ENCODE results near the gene C2CD2.

C2CD2 gene

DNA sequence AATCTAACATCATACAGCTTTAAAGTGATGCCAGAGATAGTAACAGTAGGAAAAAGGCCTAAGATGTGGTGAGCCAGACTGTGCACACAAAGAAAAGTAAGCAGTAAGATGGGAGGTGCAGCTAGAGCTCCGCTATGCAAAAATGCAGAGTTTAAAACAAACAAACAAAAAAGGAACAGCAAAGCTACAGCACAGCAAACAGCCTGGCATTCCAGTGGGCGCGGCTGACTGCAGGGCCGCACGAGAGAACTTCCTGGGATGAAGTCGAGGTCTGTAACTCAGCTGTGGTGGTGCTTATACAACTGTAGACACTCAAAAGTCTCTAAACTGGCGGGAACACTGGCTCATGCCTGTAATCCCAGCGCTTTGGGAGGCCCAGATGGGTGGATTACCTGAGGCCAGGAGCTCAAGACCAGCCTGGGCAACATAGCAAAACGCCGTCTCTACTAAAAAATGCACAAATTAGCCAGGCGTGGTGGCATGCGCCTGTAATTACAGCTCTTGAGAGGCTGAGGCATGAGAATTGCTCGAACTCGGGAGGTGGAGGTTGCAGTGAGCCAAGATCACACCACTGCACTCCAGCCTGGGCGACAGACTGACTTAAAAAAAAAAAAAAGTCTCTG lies 104.7 kb downstream of the C2CD2 start:
- 85% methylated on average over 15 of the region's 15 CpGs for WGBS
- H3K27me3 ChIP-seq (ENCODE audit: insufficient read depth, low read length) = no peaks in the 10 kb centered on the region

GRCh38 chr21:41848533-41848932 lies 105.3 kb downstream of the C2CD2 start:
- Histone ChIP-seq H3K4me1 (ENCODE audit: insufficient read depth, low read length) (no peaks in the 10 kb centered on the region), H3K9me3 (ENCODE audit: insufficient read depth, low read depth, low read length) (no peaks in the 10 kb centered on the region), H3K36me3 (ENCODE audit: insufficient read depth, low read length) (peaks cover 11% of the 10 kb centered on the region; the same call in 1 of the 2 replicates), H3K27me3 (ENCODE audit: insufficient read depth, low read length) (no peaks in the 10 kb centered on the region), H3K9ac (ENCODE audit: low read depth, low read length) (no peak overlapping the region), H3K27ac (ENCODE audit: low read depth, low read length) (no peak overlapping the region), H3K4me3 (ENCODE audit: low read length) (no peak overlapping the region)
- WGBS = 85% methylated on average over 8 of the region's 8 CpGs

More for the DNA sequence above, 104.7 kb downstream of the C2CD2 start:
- no peaks in the 10 kb centered on the region for H3K9me3 ChIP-seq (ENCODE audit: insufficient read depth, low read depth, low read length)
- no peak overlapping the region for H3K9ac ChIP-seq (ENCODE audit: low read depth, low read length)
- no peak overlapping the region for H3K27ac ChIP-seq (ENCODE audit: low read depth, low read length)
- no peaks in the 10 kb centered on the region for H3K4me1 ChIP-seq (ENCODE audit: insufficient read depth, low read length)
- H3K36me3 ChIP-seq (ENCODE audit: insufficient read depth, low read length) = peaks cover 14% of the 10 kb centered on the region; the same call in 1 of the 2 replicates
- no peak overlapping the region for H3K4me3 ChIP-seq (ENCODE audit: low read length)

GRCh38 chr21:41847066-41847804 lies 106.6 kb downstream of the C2CD2 start:
- Histone ChIP-seq H3K27ac (ENCODE audit: low read depth, low read length) (no peak overlapping the region), H3K4me1 (ENCODE audit: insufficient read depth, low read length) (no peaks in the 10 kb centered on the region)
- 89% methylated on average over 21 of the region's 21 CpGs for WGBS

GRCh38 chr21:41846536-41846935 lies 107.3 kb downstream of the C2CD2 start:
- H3K9ac ChIP-seq (ENCODE audit: low read depth, low read length) = no peak overlapping the region
- H3K36me3 ChIP-seq (ENCODE audit: insufficient read depth, low read length) = peaks cover 2% of the 10 kb centered on the region; the same call in 1 of the 2 replicates
- no peaks in the 10 kb centered on the region for H3K4me1 ChIP-seq (ENCODE audit: insufficient read depth, low read length)
- H3K27me3 ChIP-seq (ENCODE audit: insufficient read depth, low read length) = no peaks in the 10 kb centered on the region
- no peaks in the 10 kb centered on the region; the same call in 1 of the 2 replicates for H3K9me3 ChIP-seq (ENCODE audit: insufficient read depth, low read depth, low read length)
- no peak overlapping the region for H3K27ac ChIP-seq (ENCODE audit: low read depth, low read length)
- no peak overlapping the region for H3K4me3 ChIP-seq (ENCODE audit: low read length)
- 94% methylated on average over 7 of the region's 7 CpGs for WGBS

More at GRCh38 chr21:41847066-41847804, 106.6 kb downstream of the C2CD2 start:
- Histone ChIP-seq H3K27me3 (ENCODE audit: insufficient read depth, low read length) (no peaks in the 10 kb centered on the region), H3K9me3 (ENCODE audit: insufficient read depth, low read depth, low read length) (no peaks in the 10 kb centered on the region), H3K36me3 (ENCODE audit: insufficient read depth, low read length) (peaks cover 4% of the 10 kb centered on the region; the same call in 1 of the 2 replicates), H3K4me3 (ENCODE audit: low read length) (no peak overlapping the region), H3K9ac (ENCODE audit: low read depth, low read length) (no peak overlapping the region)

GRCh38 chr21:41846033-41846317 lies 107.8 kb downstream of the C2CD2 start:
- no peaks in the 10 kb centered on the region for H3K27me3 ChIP-seq (ENCODE audit: insufficient read depth, low read length)
- peaks cover 6% of the 10 kb centered on the region for H3K9me3 ChIP-seq (ENCODE audit: insufficient read depth, low read depth, low read length)
- no peak overlapping the region for H3K4me3 ChIP-seq (ENCODE audit: low read length)
- no peaks in the 10 kb centered on the region for H3K4me1 ChIP-seq (ENCODE audit: insufficient read depth, low read length)
- no peak overlapping the region for H3K27ac ChIP-seq (ENCODE audit: low read depth, low read length)
- H3K9ac ChIP-seq (ENCODE audit: low read depth, low read length) = no peak overlapping the region
- 92% methylated on average over 6 of the region's 6 CpGs for WGBS
- peaks cover 8% of the 10 kb centered on the region; the same call in 1 of the 2 replicates for H3K36me3 ChIP-seq (ENCODE audit: insufficient read depth, low read length)

GRCh38 chr21:41845310-41846032 lies 108.3 kb downstream of the C2CD2 start:
- no peak overlapping the region for H3K27ac ChIP-seq (ENCODE audit: low read depth, low read length)

DNA sequence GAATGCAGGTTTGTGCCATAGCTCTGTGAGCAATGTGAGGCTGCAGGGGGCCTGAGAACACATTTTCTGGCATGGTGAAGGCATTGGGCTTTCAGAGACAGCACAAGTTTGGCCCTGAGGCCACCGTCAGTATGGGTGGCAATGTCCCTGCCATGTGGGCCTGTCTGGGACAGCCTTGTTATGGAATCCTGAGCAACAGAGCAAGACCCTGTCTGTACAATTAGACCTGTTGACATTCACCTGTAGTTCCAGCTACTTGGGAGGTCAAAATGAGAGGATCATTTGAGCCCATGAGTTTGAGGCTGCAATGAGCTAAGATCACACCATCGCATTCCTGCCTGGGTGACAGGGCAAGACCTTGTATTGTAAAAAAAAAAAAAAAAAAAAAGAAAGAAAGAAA lies 110.2 kb downstream of the C2CD2 start:
- Histone ChIP-seq H3K36me3 (ENCODE audit: insufficient read depth, low read length) (peaks cover 9% of the 10 kb centered on the region; the same call in 1 of the 2 replicates), H3K4me3 (ENCODE audit: low read length) (no peak overlapping the region), H3K4me1 (ENCODE audit: insufficient read depth, low read length) (no peaks in the 10 kb centered on the region), H3K27ac (ENCODE audit: low read depth, low read length) (no peak overlapping the region), H3K9me3 (ENCODE audit: insufficient read depth, low read depth, low read length) (peaks cover 9% of the 10 kb centered on the region), H3K27me3 (ENCODE audit: insufficient read depth, low read length) (no peaks in the 10 kb centered on the region), H3K9ac (ENCODE audit: low read depth, low read length) (no peak overlapping the region)
- WGBS = 94% methylated on average over 2 of the region's 2 CpGs

More at GRCh38 chr21:41845310-41846032, 108.3 kb downstream of the C2CD2 start:
- Histone ChIP-seq H3K4me1 (ENCODE audit: insufficient read depth, low read length) (no peaks in the 10 kb centered on the region), H3K9me3 (ENCODE audit: insufficient read depth, low read depth, low read length) (peaks cover 9% of the 10 kb centered on the region), H3K27me3 (ENCODE audit: insufficient read depth, low read length) (no peaks in the 10 kb centered on the region), H3K4me3 (ENCODE audit: low read length) (no peak overlapping the region), H3K9ac (ENCODE audit: low read depth, low read length) (no peak overlapping the region), H3K36me3 (ENCODE audit: insufficient read depth, low read length) (peaks cover 9% of the 10 kb centered on the region; the same call in 1 of the 2 replicates)
- WGBS = 91% methylated on average over 21 of the region's 21 CpGs

DNA sequence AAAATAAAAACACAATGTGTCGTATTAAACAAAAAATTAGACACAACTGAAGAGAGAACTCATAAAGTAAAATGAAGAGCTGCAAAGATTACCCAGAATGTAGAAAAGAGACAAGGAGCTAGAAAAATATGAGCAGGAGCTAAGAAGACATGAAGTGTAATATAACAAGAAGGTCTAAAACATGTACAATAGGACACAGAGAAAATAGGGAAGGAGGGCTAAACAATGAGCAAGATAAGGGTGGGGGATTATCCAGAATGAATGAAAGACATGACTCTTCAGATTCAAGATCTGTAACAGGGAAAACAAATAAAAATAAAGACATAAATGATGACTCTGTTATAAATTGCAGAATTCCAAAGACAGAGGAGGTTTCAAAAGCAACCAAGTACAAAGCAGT lies 112.9 kb downstream of the C2CD2 start:
- Histone ChIP-seq H3K36me3 (ENCODE audit: insufficient read depth, low read length) (peaks cover 19% of the 10 kb centered on the region; the same call in 1 of the 2 replicates), H3K9me3 (ENCODE audit: insufficient read depth, low read depth, low read length) (peaks cover 9% of the 10 kb centered on the region), H3K9ac (ENCODE audit: low read depth, low read length) (no peak overlapping the region), H3K27me3 (ENCODE audit: insufficient read depth, low read length) (no peaks in the 10 kb centered on the region), H3K4me1 (ENCODE audit: insufficient read depth, low read length) (peaks cover 9% of the 10 kb centered on the region), H3K27ac (ENCODE audit: low read depth, low read length) (no peak overlapping the region), H3K4me3 (ENCODE audit: low read length) (no peak overlapping the region)
- 83% methylated on average over 1 of the region's 1 CpG for WGBS

DNA sequence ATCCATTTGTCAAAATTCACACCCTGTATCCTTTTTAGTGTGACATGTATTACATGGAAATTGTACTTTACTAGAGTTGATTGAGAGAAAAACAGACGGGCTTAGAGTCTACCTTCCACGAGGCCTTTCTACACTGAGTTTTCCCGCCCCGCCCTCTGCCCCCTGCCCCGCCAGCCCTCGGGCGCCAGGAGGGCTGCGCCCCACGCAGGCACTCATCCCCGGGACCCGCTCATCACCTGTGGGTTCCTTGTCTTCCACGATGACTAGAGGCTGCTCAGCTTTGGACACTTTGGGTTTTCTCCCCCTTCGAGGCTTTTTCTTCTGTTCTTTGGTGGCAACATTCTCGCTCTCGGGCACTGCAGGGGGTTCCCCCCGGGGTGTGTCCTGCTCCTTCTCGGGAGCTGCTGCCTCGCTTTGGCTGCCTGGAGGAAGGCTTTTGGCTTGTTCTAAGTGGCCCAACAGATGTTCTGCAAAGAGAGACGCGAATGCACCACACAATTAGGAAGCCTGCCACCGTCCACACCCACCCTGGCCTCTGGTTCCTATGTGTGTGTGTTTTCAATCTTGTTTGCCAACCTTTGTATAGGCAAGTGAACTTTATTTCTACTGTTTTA lies 114.3 kb downstream of the C2CD2 start:
- H3K27ac ChIP-seq (ENCODE audit: low read depth, low read length) = no peak overlapping the region

DNA sequence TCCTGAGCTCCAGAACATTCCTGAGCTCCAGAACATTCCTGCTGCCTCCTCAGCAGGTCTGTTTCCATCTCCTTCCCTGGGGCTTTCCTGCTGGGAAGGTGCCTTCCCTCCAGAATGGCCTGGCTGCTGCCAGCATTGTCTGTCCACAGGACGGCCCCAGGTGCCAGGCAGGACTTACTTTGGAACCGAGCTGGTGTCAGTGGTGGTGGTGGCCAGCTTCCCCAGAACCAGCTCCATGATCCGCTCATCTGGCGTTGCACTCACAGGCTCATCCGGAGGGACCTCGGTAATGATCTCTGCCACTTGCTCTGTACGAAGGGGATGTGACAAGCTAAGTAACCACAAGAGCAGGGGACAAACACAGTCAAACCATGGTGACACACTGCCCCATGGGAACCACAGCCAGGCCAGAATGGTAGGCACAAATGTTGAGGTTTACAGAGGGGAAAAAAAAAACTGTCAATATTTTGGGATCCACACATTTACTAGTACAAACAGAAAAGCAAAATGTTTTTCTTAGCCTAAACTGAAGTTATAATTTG lies 116.0 kb downstream of the C2CD2 start:
- H3K9ac ChIP-seq (ENCODE audit: low read depth, low read length) = no peak overlapping the region
- 92% methylated on average over 7 of the region's 7 CpGs for WGBS

More for the DNA sequence above, 114.3 kb downstream of the C2CD2 start:
- Histone ChIP-seq H3K4me3 (ENCODE audit: low read length) (no peak overlapping the region), H3K4me1 (ENCODE audit: insufficient read depth, low read length) (peaks cover 15% of the 10 kb centered on the region), H3K9ac (ENCODE audit: low read depth, low read length) (no peak overlapping the region), H3K27me3 (ENCODE audit: insufficient read depth, low read length) (no peaks in the 10 kb centered on the region), H3K36me3 (ENCODE audit: insufficient read depth, low read length) (peaks cover 19% of the 10 kb centered on the region; the same call in 1 of the 2 replicates), H3K9me3 (ENCODE audit: insufficient read depth, low read depth, low read length) (peaks cover 9% of the 10 kb centered on the region)
- WGBS = 90% methylated on average over 20 of the region's 21 CpGs

More for the DNA sequence above, 116.0 kb downstream of the C2CD2 start:
- Histone ChIP-seq H3K36me3 (ENCODE audit: insufficient read depth, low read length) (peaks cover 19% of the 10 kb centered on the region; the same call in 1 of the 2 replicates), H3K27me3 (ENCODE audit: insufficient read depth, low read length) (no peaks in the 10 kb centered on the region), H3K4me1 (ENCODE audit: insufficient read depth, low read length) (peaks cover 15% of the 10 kb centered on the region), H3K9me3 (ENCODE audit: insufficient read depth, low read depth, low read length) (peaks cover 9% of the 10 kb centered on the region), H3K27ac (ENCODE audit: low read depth, low read length) (no peak overlapping the region), H3K4me3 (ENCODE audit: low read length) (no peak overlapping the region)

Measured in HUES64 (cell line).